A549 (cell line): ENCODE measurements around the gene COL5A1. TPM values are rescaled to one million over a fixed set of nuclear protein-coding genes. Genes with fewer than 3 reads are reported as not detected.
"Not testable (repeated sequence)": the region's sequence is repeated elsewhere in the genome, so short reads cannot be mapped to it uniquely, and the experiment has no call there.

Experiments used
- ATAC-seq, 2 experiments: fragments of 200-7000 bp in 1 of 2; fragments of >200 bp in 1 of 2; cut with Nextera tagmentation in 1 of 2; cut with Tn5 transposase in 1 of 2; 3 replicates each; pipeline versions ENCODE4 v1.8.0 to v1.9.1; 2018 to 2020; ENCODE audit warnings: mild to moderate bottlenecking in 1 of 2, moderate library complexity in 1 of 2
- CTCF ChIA-PET: fragments of 300-600 bp; sonication (Branson Sonifier 250); formaldehyde crosslinking; extraction: SDS; loops from one replicate; lab custom pipeline; 2021; ENCODE audit warnings: antibody characterized with exemption, inconsistent platforms; lab: Yijun Ruan, JAX
- POLR2A ChIA-PET: fragments of 350-600 bp; formaldehyde crosslinking; extraction: SDS; loops from one replicate; lab custom pipeline; 2021; ENCODE audit warnings: antibody characterized with exemption, inconsistent platforms; lab: Yijun Ruan, JAX
- DNase-seq, 2 experiments: peaks; one replicate each; pipeline versions ENCODE4 v3.0.0 to v3.0.0-alpha.2; 2011 to 2016; ENCODE audit warnings: low read depth in 1 of 2, low spot score in 1 of 2
- FAIRE-seq: peaks from 2 replicates; lab custom pipeline; 2011; peaks lifted over from hg19 to GRCh38; lab: Jason Lieb, UNC
- H3K27ac ChIP-seq, 2 experiments: fragments of >200 bp; sonication (Bioruptor Twin); formaldehyde crosslinking; 3 replicates each; pipeline ENCODE4 v1.5.1; 2016 to 2017
- H3K4me1 ChIP-seq: fragments of >200 bp; sonication (Bioruptor Twin); formaldehyde crosslinking; 3 replicates; pipeline ENCODE4 v1.6.1; 2016
- H3K4me2 ChIP-seq: fragments of >200 bp; sonication (Bioruptor Twin); formaldehyde crosslinking; 3 replicates; pipeline ENCODE4 v1.6.1; 2016
- H3K4me3 ChIP-seq: fragments of >200 bp; sonication (Bioruptor Twin); formaldehyde crosslinking; 3 replicates; pipeline ENCODE4 v1.5.1; 2016
- H3K9me3 ChIP-seq: fragments of >200 bp; sonication (Bioruptor Twin); formaldehyde crosslinking; 3 replicates; pipeline ENCODE4 v1.6.1; 2016
- BHLHE40 ChIP-seq: IDR thresholded peaks from 2 replicates; pipeline ENCODE4 v1.6.1; 2012; ENCODE audit warnings: low read depth, low read length, inconsistent platforms
- CEBPB ChIP-seq, 2 experiments: fragments of >200 bp in 1 of 2; sonication (Bioruptor Twin) in 1 of 2; formaldehyde crosslinking in 1 of 2; IDR thresholded peaks; 2 replicates each; pipeline ENCODE4 v1.6.1; 2012 to 2016
- CHD2 ChIP-seq: fragments of 150-350 bp; IDR thresholded peaks from 2 replicates; pipeline ENCODE4 v1.6.1; 2014; ENCODE audit warnings: low read length; ENCODE audit not compliant: partially characterized antibody
- CHD4 ChIP-seq: fragments of 200-600 bp; sonication (generic); IDR thresholded peaks from 2 replicates; pipeline ENCODE4 v1.6.1; 2016; ENCODE audit warnings: antibody characterized with exemption, mild to moderate bottlenecking, borderline replicate concordance
- EHF ChIP-seq: fragments of 250-450 bp; sonication (Bioruptor Pico); IDR thresholded peaks from 2 replicates; pipeline ENCODE4 v1.5.0; 2020; ENCODE audit warnings: mild to moderate bottlenecking
- EHMT2 ChIP-seq: fragments of 200-600 bp; sonication (generic); IDR thresholded peaks from 2 replicates; pipeline ENCODE4 v1.6.1; 2016; ENCODE audit warnings: antibody characterized with exemption, low read depth, mild to moderate bottlenecking, moderate library complexity
- EP300 ChIP-seq, 2 experiments: fragments of >200 bp; sonication (Bioruptor Twin); formaldehyde crosslinking; IDR thresholded peaks; 2 replicates in 1 of 2; 3 replicates in 1 of 2; pipeline ENCODE4 v1.6.1; 2016 to 2017
- ESRRA ChIP-seq: fragments of 150-350 bp; IDR thresholded peaks from 2 replicates; pipeline ENCODE4 v1.6.1; 2014; ENCODE audit warnings: mild to moderate bottlenecking, low read length, borderline replicate concordance
- HES2 ChIP-seq: fragments of >200 bp; sonication (Bioruptor Twin); formaldehyde crosslinking; IDR thresholded peaks from 2 replicates; pipeline ENCODE4 v1.6.1; 2016
- HOXB5 ChIP-seq: fragments of 250-450 bp; sonication (Bioruptor Pico); IDR thresholded peaks from 2 replicates; pipeline ENCODE4 v1.5.0; 2020; ENCODE audit warnings: mild to moderate bottlenecking, moderate library complexity
- JUN ChIP-seq, 2 experiments: fragments of >200 bp; sonication (Bioruptor Twin); formaldehyde crosslinking; IDR thresholded peaks; 2 replicates in 1 of 2; 3 replicates in 1 of 2; pipeline ENCODE4 v1.6.1; 2016 to 2017
- KDM1A ChIP-seq: fragments of 200-600 bp; sonication (generic); IDR thresholded peaks from 2 replicates; pipeline ENCODE4 v1.6.1; 2016; ENCODE audit warnings: low read depth, mild to moderate bottlenecking
- KDM5A ChIP-seq: fragments of 200-600 bp; sonication (generic); IDR thresholded peaks from 2 replicates; pipeline ENCODE4 v1.6.1; 2016; ENCODE audit warnings: antibody characterized with exemption, mild to moderate bottlenecking
- MAFK ChIP-seq: fragments of 450-650 bp; IDR thresholded peaks from 2 replicates; pipeline ENCODE4 v1.6.1; 2014; ENCODE audit not compliant: partially characterized antibody
- PHF8 ChIP-seq: fragments of 200-600 bp; sonication (generic); IDR thresholded peaks from 2 replicates; pipeline ENCODE4 v1.6.1; 2016; ENCODE audit warnings: low read depth, mild to moderate bottlenecking, antibody characterized with exemption, moderate library complexity, borderline replicate concordance
- POLR2A ChIP-seq: IDR thresholded peaks from 2 replicates; pipeline ENCODE4 v1.6.1; 2012; ENCODE audit warnings: mild to moderate bottlenecking, low read length
- RAD21 ChIP-seq, 2 experiments: fragments of >200 bp in 1 of 2; sonication (Bioruptor Twin) in 1 of 2; formaldehyde crosslinking in 1 of 2; IDR thresholded peaks in 1 of 2; conservative IDR thresholded peaks in 1 of 2; 2 replicates in 1 of 2; 3 replicates in 1 of 2; pipeline ENCODE4 v1.6.1; 2012 to 2018; ENCODE audit warnings: inconsistent platforms in 1 of 2
- RARB ChIP-seq: fragments of 250-450 bp; sonication (Bioruptor Pico); IDR thresholded peaks from 2 replicates; pipeline ENCODE4 v1.8.0; 2021; ENCODE audit warnings: mild to moderate bottlenecking, moderate library complexity
- RNF2 ChIP-seq: fragments of 200-600 bp; sonication (generic); IDR thresholded peaks from 2 replicates; pipeline ENCODE4 v1.6.1; 2016; ENCODE audit warnings: low read depth, mild to moderate bottlenecking, antibody characterized with exemption, moderate library complexity, borderline replicate concordance
- SREBF2 ChIP-seq: fragments of 450-650 bp; IDR thresholded peaks from 2 replicates; pipeline ENCODE4 v1.6.1; 2014; ENCODE audit warnings: mild to moderate bottlenecking, moderate library complexity
- TFCP2L1 ChIP-seq: fragments of 250-450 bp; sonication (Bioruptor Pico); IDR thresholded peaks from 2 replicates; pipeline ENCODE4 v1.5.0; 2021; ENCODE audit warnings: mild to moderate bottlenecking
- ZFP36 ChIP-seq: fragments of 450-650 bp; IDR thresholded peaks from 2 replicates; pipeline ENCODE4 v1.6.1; 2014; ENCODE audit warnings: borderline replicate concordance; ENCODE audit not compliant: partially characterized antibody
- WGBS: methylation state at CpG from one replicate; pipeline ENCODE4 v1.1.6; 2017; ENCODE audit errors: missing lambda C conversion rate; 5-methylcytosine and 5-hydroxymethylcytosine counted together
- polyA plus RNA-seq, 4 experiments: library from polyadenylated mRNA; depleted of rRNA in 3 of 4; stranded (reverse); fragments of >200 nt; fragmentation: RNase III in 1 of 4; extraction: RNeasy Plus Mini Kit Qiagen cat#74134 plus additional on column Dnase treatment in 1 of 4; gene quantifications; 2 replicates in 3 of 4; 3 replicates in 1 of 4; pipeline ENCODE4 v1.2.3, GENCODE V29; 2011 to 2017
- TF ChIP-seq, protein P1 (sequence below): fragments of 250-450 bp; sonication (Bioruptor Pico); IDR thresholded peaks from 2 replicates; pipeline ENCODE4 v1.5.0; 2020; ENCODE audit warnings: low read depth, mild to moderate bottlenecking, moderate library complexity
- TF ChIP-seq, protein P2 (sequence below): fragments of 450-650 bp; IDR thresholded peaks from 2 replicates; pipeline ENCODE4 v1.6.1; 2014; ENCODE audit warnings: antibody characterized with exemption
- TF ChIP-seq, protein P3 (sequence below): IDR thresholded peaks from 2 replicates; pipeline ENCODE4 v1.6.1; 2012; ENCODE audit warnings: low read depth, borderline replicate concordance

COL5A1 gene
- polyA plus RNA-seq, 2 of the 4 experiments (the other 2 are of a cell fraction): 16.1 to 67.5 TPM

- peaks cover 11% of the 10 kb centered on the region for H3K4me1 ChIP-seq
- no peak overlapping the region for H3K4me3 ChIP-seq
- no peak for ATAC-seq
- CTCF ChIA-PET: interaction anchor here (0.7 to 1.4 kb wide), 5 partner anchors 9 to 235 kb away, joined by 3 to 6 read pairs (median 4); no protein-coding TSS in a partner anchor
- H3K9me3 ChIP-seq: no peaks in the 10 kb centered on the region
- 83% methylated on average over 14 of the region's 22 CpGs for WGBS
- TF ChIP-seq, protein P1, sequence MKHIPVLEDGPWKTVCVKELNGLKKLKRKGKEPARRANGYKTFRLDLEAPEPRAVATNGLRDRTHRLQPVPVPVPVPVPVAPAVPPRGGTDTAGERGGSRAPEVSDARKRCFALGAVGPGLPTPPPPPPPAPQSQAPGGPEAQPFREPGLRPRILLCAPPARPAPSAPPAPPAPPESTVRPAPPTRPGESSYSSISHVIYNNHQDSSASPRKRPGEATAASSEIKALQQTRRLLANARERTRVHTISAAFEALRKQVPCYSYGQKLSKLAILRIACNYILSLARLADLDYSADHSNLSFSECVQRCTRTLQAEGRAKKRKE (CRISPR knock-in tag): no peak
- no peak for TF ChIP-seq EHF (CRISPR knock-in tag)
- no peak for TF ChIP-seq EHMT2
- TF ChIP-seq ZFP36: no peak
- no peak for TF ChIP-seq SREBF2
- TF ChIP-seq TFCP2L1: no peak
- TF ChIP-seq CEBPB (IDR thresholded peaks at IDR 0.05): no peak
- no peak for TF ChIP-seq RAD21 (conservative IDR thresholded peaks at IDR 0.05 in 1 of 2, IDR thresholded peaks at IDR 0.05 in 1 of 2)
- TF ChIP-seq, all 56 proteins: peak for 0
- H3K4me2 ChIP-seq: no peak overlapping the region
- no peak overlapping the region for H3K27ac ChIP-seq
- FAIRE-seq (no peak), DNase-seq (no peak)
- POLR2A ChIA-PET: no interaction called here
These were observed 42.2 kb downstream of the COL5A1 start for GRCh38 chr9:134683714-134684374.

- Histone ChIP-seq H3K27ac (no peak overlapping the region), H3K4me2 (no peak overlapping the region), H3K4me1 (peaks cover 15% of the 10 kb centered on the region), H3K9me3 (no peaks in the 10 kb centered on the region), H3K4me3 (no peak overlapping the region)
- ATAC-seq (no peak), DNase-seq (no peak), FAIRE-seq (no peak)
- 68% methylated on average over 3 of the region's 3 CpGs for WGBS
- POLR2A ChIA-PET: no interaction called here
- CTCF ChIA-PET: interaction anchor here (1.0 to 1.4 kb wide), 4 partner anchors 9 to 235 kb away, joined by 3 to 6 read pairs (median 4); no protein-coding TSS in a partner anchor
- TF ChIP-seq, protein P2, sequence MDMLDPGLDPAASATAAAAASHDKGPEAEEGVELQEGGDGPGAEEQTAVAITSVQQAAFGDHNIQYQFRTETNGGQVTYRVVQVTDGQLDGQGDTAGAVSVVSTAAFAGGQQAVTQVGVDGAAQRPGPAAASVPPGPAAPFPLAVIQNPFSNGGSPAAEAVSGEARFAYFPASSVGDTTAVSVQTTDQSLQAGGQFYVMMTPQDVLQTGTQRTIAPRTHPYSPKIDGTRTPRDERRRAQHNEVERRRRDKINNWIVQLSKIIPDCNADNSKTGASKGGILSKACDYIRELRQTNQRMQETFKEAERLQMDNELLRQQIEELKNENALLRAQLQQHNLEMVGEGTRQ: no peak
- TF ChIP-seq HES2 (no peak), HOXB5 (CRISPR knock-in tag) (no peak), KDM1A (no peak), POLR2A (no peak)
These were observed 42.7 kb downstream of the COL5A1 start for GRCh38 chr9:134684375-134684723.

- H3K27ac ChIP-seq, H3K4me2 ChIP-seq, FAIRE-seq, H3K4me3 ChIP-seq, ATAC-seq, DNase-seq, POLR2A ChIA-PET, H3K9me3 ChIP-seq: not testable (repeated sequence)
- H3K4me1 ChIP-seq: peaks cover 21% of the 10 kb centered on the region
- CTCF ChIA-PET: interaction anchor here (1.4 kb wide), 1 partner anchor 236 kb away, joined by 6 read pairs; no protein-coding TSS in a partner anchor
These were observed 43.3 kb downstream of the COL5A1 start for GRCh38 chr9:134684941-134685340.

DNA sequence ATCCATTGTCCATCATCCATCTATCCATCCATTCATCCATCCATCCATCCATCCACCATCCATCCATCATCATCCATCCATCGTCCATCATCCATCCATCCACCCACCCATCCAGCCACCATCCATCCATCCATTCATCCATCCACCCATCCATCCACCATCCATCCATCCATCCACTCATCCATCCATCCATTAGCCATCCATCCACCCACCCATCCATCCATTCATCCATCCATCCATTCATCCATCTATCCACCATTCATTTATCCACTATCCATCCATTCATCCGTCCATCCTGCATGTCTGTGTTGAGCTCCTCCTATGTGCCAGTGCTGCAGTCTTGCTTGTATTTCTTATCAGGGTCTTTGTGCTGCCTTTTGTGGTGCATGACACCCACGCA is 44.2 kb downstream of the COL5A1 start:
- H3K4me1 ChIP-seq: peaks cover 15% of the 10 kb centered on the region; the same call in 2 of the 3 replicates
- no peak for ATAC-seq
- FAIRE-seq: no peak
- no peak for DNase-seq
- ChIA-PET CTCF (interaction anchor here (0.7 to 6.7 kb wide), 3 partner anchors 12 to 237 kb away, joined by 3 to 70 read pairs (median 18); no protein-coding TSS in a partner anchor), POLR2A (no interaction called here)
- TF ChIP-seq BHLHE40: no peak
- TF ChIP-seq SREBF2: no peak
- no peak for TF ChIP-seq CEBPB (IDR thresholded peaks at IDR 0.05)
- no peak for TF ChIP-seq KDM5A
- no peak for TF ChIP-seq RARB (CRISPR knock-in tag)
- TF ChIP-seq POLR2A: no peak
- no peak for TF ChIP-seq MAFK
- TF ChIP-seq PHF8: no peak
- TF ChIP-seq, protein P1 (CRISPR knock-in tag): no peak
- no peak for TF ChIP-seq EP300 (IDR thresholded peaks at IDR 0.05)
- TF ChIP-seq, protein P3, sequence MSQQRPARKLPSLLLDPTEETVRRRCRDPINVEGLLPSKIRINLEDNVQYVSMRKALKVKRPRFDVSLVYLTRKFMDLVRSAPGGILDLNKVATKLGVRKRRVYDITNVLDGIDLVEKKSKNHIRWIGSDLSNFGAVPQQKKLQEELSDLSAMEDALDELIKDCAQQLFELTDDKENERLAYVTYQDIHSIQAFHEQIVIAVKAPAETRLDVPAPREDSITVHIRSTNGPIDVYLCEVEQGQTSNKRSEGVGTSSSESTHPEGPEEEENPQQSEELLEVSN: no peak
- no peak for TF ChIP-seq RNF2
- TF ChIP-seq EHF (CRISPR knock-in tag): no peak
- TF ChIP-seq ESRRA: no peak
- TF ChIP-seq CHD2: no peak
- no peak for TF ChIP-seq JUN (IDR thresholded peaks at IDR 0.05)
- TF ChIP-seq CHD4: no peak
- TF ChIP-seq, all 56 proteins: peak for 0
- Histone ChIP-seq H3K4me3 (no peak overlapping the region), H3K4me2 (no peak overlapping the region), H3K9me3 (no peaks in the 10 kb centered on the region), H3K27ac (no peak overlapping the region)
- 82% methylated on average over 3 of the region's 3 CpGs for WGBS
